ENCODE results near the gene MAPK6. TPM values are rescaled to one million over a fixed set of nuclear protein-coding genes. Genes with fewer than 3 reads are reported as not detected.
"Not testable (repeated sequence)": the region's sequence is repeated elsewhere in the genome, so short reads cannot be mapped to it uniquely, and the experiment has no call there.

Gene MAPK6
- total and polyA plus RNA-seq, 9 of the 15 experiments (the other 6 are each of a cell fraction or from before 2014, with no cell fraction given) = 28.5 to 97.1 (median 74.0) TPM

GRCh38 chr15:52042051-52042851 is 23.2 kb downstream of the MAPK6 start (continued):
- TF ChIP-seq HIVEP1 (CRISPR knock-in tag; IDR thresholded peaks at IDR 0.05) (no peak), ZNF232 (CRISPR knock-in tag; IDR thresholded peaks at IDR 0.05) (no peak), ZNF398 (CRISPR knock-in tag; IDR thresholded peaks at IDR 0.05) (no peak), C11orf30 (IDR thresholded peaks at IDR 0.05; ENCODE audit: low read depth) (peak; percentile 99), HMBOX1 (IDR thresholded peaks at IDR 0.05) (peak; percentile 95), CEBPB (tag; IDR thresholded peaks at IDR 0.05) (no peak), MAFF (IDR thresholded peaks at IDR 0.05; ENCODE audit: low read length) (peak; percentile 96), RFX7 (CRISPR knock-in tag; IDR thresholded peaks at IDR 0.05) (no peak), PRPF4 (IDR thresholded peaks at IDR 0.05; ENCODE audit: insufficient read depth, low read depth, low read length, poor library complexity, severe bottlenecking) (no peak), SLC30A9 (CRISPR knock-in tag; IDR thresholded peaks at IDR 0.05) (no peak), KLF16 (IDR thresholded peaks at IDR 0.05) (no peak), MAFG (tag; conservative IDR thresholded peaks at IDR 0.05) (peak; percentile 97)

DNA sequence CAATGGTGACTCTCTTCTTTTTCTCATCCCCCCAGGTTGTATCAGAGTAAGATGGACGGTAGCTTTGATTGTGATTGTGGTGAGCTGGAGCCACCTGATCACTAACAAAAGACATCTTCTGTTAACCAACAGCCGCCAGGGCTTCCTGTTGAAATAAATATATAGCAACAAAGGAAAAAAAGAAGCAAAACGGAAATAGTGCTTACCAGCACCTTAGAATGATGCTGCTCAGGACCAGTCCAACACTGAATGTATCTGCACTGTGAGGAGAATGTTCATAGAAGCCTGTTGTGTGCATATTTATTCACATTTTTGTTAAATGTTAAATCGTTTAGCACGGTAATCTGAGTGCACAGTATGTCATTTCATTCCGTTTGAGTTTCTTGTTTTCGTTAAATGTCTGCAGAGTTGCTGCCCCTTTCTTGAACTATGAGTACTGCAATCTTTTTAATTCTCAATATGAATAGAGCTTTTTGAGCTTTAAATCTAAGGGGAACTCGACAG is 26.8 kb downstream of the MAPK6 start:
- H3K27ac ChIP-seq (ENCODE audit: extremely low read depth, low read depth, low read length); H3K27me3 ChIP-seq (ENCODE audit: control insufficient read depth in 2 of 2, insufficient read depth in 2 of 2, low read length in 2 of 2); intact Hi-C loops (cut with micrococcal nuclease); H3K4me2 ChIP-seq (ENCODE audit: insufficient read depth, low read length); in situ Hi-C loops (cut with MboI); DNase-seq (ENCODE audit: extremely low read depth in 1 of 4, low spot score in 3 of 4); H3K9me3 ChIP-seq (replicated peaks; ENCODE audit: control insufficient read depth, insufficient read depth, low read depth, low read length); ATAC-seq; H3K9me1 ChIP-seq (ENCODE audit: control insufficient read depth, insufficient read depth, low read length); H2AFZ ChIP-seq (ENCODE audit: low read depth, low read length); H3K4me3 ChIP-seq; FAIRE-seq; BruUV-seq (replicated peaks); CTCF ChIA-PET (ENCODE audit: low intra/inter-chr PET ratio); H3K9ac ChIP-seq (ENCODE audit: insufficient read depth in 1 of 2, low read depth in 2 of 2, low read length in 2 of 2): not testable (repeated sequence)
- Histone ChIP-seq H3K36me3 (ENCODE audit: control insufficient read depth, insufficient read depth, low read length) (peaks cover 56% of the 10 kb centered on the region), H3K4me1 (replicated peaks in 1 of 2; ENCODE audit: control insufficient read depth in 2 of 2, insufficient read depth in 2 of 2, low read length in 2 of 2) (peaks cover 14 to 15% of the 10 kb centered on the region in 2 experiments; a peak in 4 of 5 replicates), H4K20me1 (replicated peaks; ENCODE audit: control insufficient read depth, insufficient read depth, low read length) (peaks cover 17% of the 10 kb centered on the region), H3K79me2 (ENCODE audit: control insufficient read depth, insufficient read depth, low read length) (peaks cover 78% of the 10 kb centered on the region)
- POLR2A ChIA-PET = interaction anchor here (2.6 kb wide), 1 partner anchor 8 kb away, joined by 6 read pairs; no protein-coding TSS in a partner anchor
- 89% methylated on average over 8 of the region's 8 CpGs for WGBS (ENCODE audit: insufficient coverage, low coverage, missing lambda C conversion rate)

Data from K562 (cell line).